HL-60/S4 treated with phorbol 12-myristate 13-acetate at 8.2 ng/mL for 4 days and 3 days (cell line): ENCODE results near the gene SELENOI.
"Not testable (repeated sequence)": the region's sequence is repeated elsewhere in the genome, so short reads cannot be mapped to it uniquely, and the experiment has no call there.

Source experiments
- in situ Hi-C: fragments of 300-500 bp; cut with MboI; formaldehyde crosslinking; loops from 2 replicates; pipeline ENCODE4 v1.15.0; 2022; ENCODE audit warnings: low sequenced_read_pairs

SELENOI gene

GRCh38 chr2:26345545-26346453 lies at the start of gene SELENOI:
Gene SELENOI, plus strand, starts transcription at chr2:26346143. Its CDS starts 90 bp downstream, at chr2:26346233.
- in situ Hi-C loops, result no loop called here

GRCh38 chr2:26297061-26297460 lies 48.9 kb upstream of the SELENOI start:
- in situ Hi-C loops, result no loop called here

GRCh38 chr2:26298286-26298637 lies 47.7 kb upstream of the SELENOI start:
- in situ Hi-C loops, result no loop called here

- in situ Hi-C loops, result no loop called here
Observed at GRCh38 chr2:26298638-26299393, 47.1 kb upstream of the SELENOI start.

GRCh38 chr2:26299471-26300101 lies 46.4 kb upstream of the SELENOI start:
- in situ Hi-C loops, result no loop called here

- in situ Hi-C loops, result no loop called here
Observed at GRCh38 chr2:26300234-26300925, 45.6 kb upstream of the SELENOI start.

GRCh38 chr2:26302846-26303245 lies 43.1 kb upstream of the SELENOI start:
- in situ Hi-C loops, result no loop called here

GRCh38 chr2:26305094-26305493 lies 40.8 kb upstream of the SELENOI start:
- in situ Hi-C loops, result not testable (repeated sequence)

GRCh38 chr2:26305540-26305939 lies 40.4 kb upstream of the SELENOI start:
- in situ Hi-C loops, result no loop called here

- in situ Hi-C loops, result no loop called here
Observed at GRCh38 chr2:26309921-26310320, 36.0 kb upstream of the SELENOI start.

GRCh38 chr2:26312471-26312870 lies 33.5 kb upstream of the SELENOI start:
- in situ Hi-C loops, result no loop called here

- in situ Hi-C loops, result no loop called here
Observed at GRCh38 chr2:26313446-26313845, 32.5 kb upstream of the SELENOI start.

GRCh38 chr2:26314243-26314642 lies 31.7 kb upstream of the SELENOI start:
- in situ Hi-C loops, result no loop called here

GRCh38 chr2:26316041-26316440 lies 29.9 kb upstream of the SELENOI start:
- in situ Hi-C loops, result no loop called here

GRCh38 chr2:26316845-26317244 lies 29.1 kb upstream of the SELENOI start:
- in situ Hi-C loops, result no loop called here

- in situ Hi-C loops, result no loop called here
Observed at GRCh38 chr2:26317377-26318105, 28.4 kb upstream of the SELENOI start.

GRCh38 chr2:26318950-26319349 lies 27.0 kb upstream of the SELENOI start:
- in situ Hi-C loops, result no loop called here

GRCh38 chr2:26324479-26324878 lies 21.5 kb upstream of the SELENOI start:
- in situ Hi-C loops, result not testable (repeated sequence)

- in situ Hi-C loops, result no loop called here
Observed at GRCh38 chr2:26324903-26325302, 21.0 kb upstream of the SELENOI start.

GRCh38 chr2:26325851-26326250 lies 20.1 kb upstream of the SELENOI start:
- in situ Hi-C loops, result no loop called here
